SJSA1 (cell line): ENCODE results near the gene RNASE11. TPM values are rescaled to one million over a fixed set of nuclear protein-coding genes. Genes with fewer than 3 reads are reported as not detected.

Source experiments
- DNase-seq, 2 experiments: peaks; one replicate each; pipeline ENCODE4 v3.0.0-alpha.2; 2015 to 2020; ENCODE audit warnings: low spot score in 2 of 2, low read depth in 1 of 2
- H3K27ac ChIP-seq: fragments of 250-450 bp; sonication (Bioruptor Pico); 2 replicates; pipeline ENCODE4 v1.5.1; 2020; ENCODE audit warnings: mild to moderate bottlenecking, moderate library complexity
- H3K27me3 ChIP-seq: fragments of 250-450 bp; sonication (Bioruptor Pico); replicated peaks from 2 replicates; pipeline ENCODE4 v1.5.1; 2020; ENCODE audit warnings: mild to moderate bottlenecking, moderate library complexity
- H3K36me3 ChIP-seq: fragments of 250-450 bp; sonication (Bioruptor Pico); 2 replicates; pipeline ENCODE4 v1.5.1; 2020; ENCODE audit warnings: mild to moderate bottlenecking
- H3K4me1 ChIP-seq: fragments of 250-450 bp; sonication (Bioruptor Pico); replicated peaks from 2 replicates; pipeline ENCODE4 v1.6.1; 2021; ENCODE audit warnings: mild to moderate bottlenecking
- H3K4me3 ChIP-seq: fragments of 250-450 bp; sonication (Bioruptor Pico); 2 replicates; pipeline ENCODE4 v1.5.1; 2020; ENCODE audit warnings: mild to moderate bottlenecking
- H3K9me3 ChIP-seq: fragments of 250-450 bp; sonication (Bioruptor Pico); replicated peaks from 2 replicates; pipeline ENCODE4 v1.5.1; 2020; ENCODE audit warnings: mild to moderate bottlenecking
- total RNA-seq: library from RNA; depleted of rRNA; stranded (reverse); fragments of >200 nt; shearing (Covaris generic); gene quantifications from 2 replicates; pipeline ENCODE4 v1.2.3, GENCODE V29; 2014; rRNA removed

RNASE11 gene
- total RNA-seq, 1 experiment from 2014 or later: not detected

DNA sequence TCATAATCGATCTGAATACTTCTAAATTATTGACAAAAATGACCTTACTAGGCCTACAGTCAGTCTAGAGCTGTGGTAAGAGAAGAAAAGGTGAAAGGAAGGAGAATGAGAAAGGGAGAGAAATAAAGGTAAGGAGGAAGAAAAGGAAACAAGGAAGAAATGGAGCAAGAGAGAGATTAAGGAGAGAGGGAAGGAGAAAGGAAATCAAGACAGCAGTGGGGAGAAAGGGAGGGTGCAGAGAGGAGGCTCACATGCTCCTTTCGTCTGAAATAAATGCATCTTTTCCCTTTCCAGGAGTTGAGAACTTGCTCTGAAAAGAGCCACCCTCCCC is 30.6 kb downstream of the RNASE11 start:
- DNase-seq: no peak
- H3K27me3 ChIP-seq: no peaks in the 10 kb centered on the region
- no peaks in the 10 kb centered on the region for H3K36me3 ChIP-seq
- no peak overlapping the region for H3K4me3 ChIP-seq
- H3K9me3 ChIP-seq: no peaks in the 10 kb centered on the region
- no peak overlapping the region for H3K27ac ChIP-seq
- H3K4me1 ChIP-seq: no peaks in the 10 kb centered on the region

DNA sequence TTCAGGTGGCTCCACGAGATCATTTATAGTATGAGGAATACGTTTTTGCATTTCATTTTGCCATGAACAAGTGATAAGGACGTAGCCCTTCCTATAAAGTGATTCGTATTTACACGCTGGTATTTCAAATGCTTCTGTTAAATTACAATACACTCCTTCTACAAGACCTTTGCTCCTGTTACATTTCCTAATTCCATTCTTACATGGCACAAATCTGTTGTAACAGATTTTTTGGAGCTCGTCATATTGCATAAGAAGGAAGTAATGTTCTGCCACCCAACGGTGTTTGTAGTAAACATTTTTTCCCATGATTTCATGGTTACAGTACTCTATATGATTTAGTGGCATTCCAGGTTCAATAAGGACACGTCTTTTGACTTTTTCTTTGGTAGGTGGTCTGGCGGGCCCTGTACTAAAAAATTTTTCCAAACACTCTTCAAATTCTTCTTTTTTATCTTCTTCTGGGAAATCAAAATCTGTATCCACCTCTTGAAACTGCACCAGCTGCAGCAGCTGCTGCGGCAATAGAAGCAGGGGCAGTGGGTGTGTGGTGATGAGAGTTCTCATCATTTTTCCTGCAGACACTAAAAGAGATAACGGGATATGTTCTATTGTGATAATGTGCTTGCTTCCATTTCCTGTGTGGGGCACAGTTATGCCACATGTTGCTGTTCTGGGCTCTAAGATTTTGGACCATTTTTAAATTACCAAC is 31.1 kb downstream of the RNASE11 start:
- no peaks in the 10 kb centered on the region for H3K27me3 ChIP-seq
- H3K9me3 ChIP-seq: no peaks in the 10 kb centered on the region
- no peak for DNase-seq
- H3K27ac ChIP-seq: no peak overlapping the region
- no peaks in the 10 kb centered on the region for H3K36me3 ChIP-seq
- no peak overlapping the region for H3K4me3 ChIP-seq
- H3K4me1 ChIP-seq: no peaks in the 10 kb centered on the region

DNA sequence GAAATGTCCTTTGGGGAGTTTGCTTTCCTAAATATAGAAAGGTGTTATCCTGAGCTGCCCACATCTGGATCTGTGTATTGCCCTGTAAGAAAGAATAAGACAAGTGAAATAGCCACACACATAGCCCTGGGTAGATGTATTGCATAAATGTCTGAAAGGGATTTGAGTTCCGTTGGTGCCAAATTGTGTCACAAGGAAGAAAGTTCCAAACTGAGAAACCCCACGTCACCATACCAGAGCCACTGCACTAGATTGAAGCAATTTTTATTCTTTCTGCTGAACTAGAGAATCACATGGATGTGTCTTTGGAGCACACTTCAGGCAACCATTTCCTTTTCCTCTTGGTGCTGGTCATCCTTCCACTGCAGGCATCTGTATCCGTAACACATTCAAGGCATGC is 32.0 kb downstream of the RNASE11 start:
- Histone ChIP-seq H3K36me3 (no peaks in the 10 kb centered on the region), H3K27ac (no peak overlapping the region), H3K4me1 (no peaks in the 10 kb centered on the region), H3K4me3 (no peak overlapping the region), H3K27me3 (no peaks in the 10 kb centered on the region), H3K9me3 (no peaks in the 10 kb centered on the region)
- DNase-seq: no peak

DNA sequence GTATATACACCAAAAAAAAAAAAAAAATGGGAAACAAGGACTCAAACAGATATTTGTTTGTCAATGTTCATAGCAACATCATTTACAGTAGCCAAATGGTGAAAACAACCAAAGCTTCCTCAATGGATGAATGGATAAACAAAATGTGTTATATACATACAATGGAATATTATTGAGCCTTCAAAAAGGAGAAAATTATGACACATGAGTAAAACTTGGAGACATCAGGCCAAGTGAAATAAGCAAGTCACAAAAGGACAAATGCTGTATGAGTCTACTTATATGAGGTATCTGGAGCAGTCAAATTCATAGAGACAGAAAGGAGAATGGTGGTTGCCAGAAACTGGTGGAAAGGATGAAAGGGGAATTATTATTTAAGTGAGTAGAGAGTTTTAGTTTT is 34.8 kb downstream of the RNASE11 start:
- Histone ChIP-seq H3K4me3 (no peak overlapping the region), H3K27me3 (no peaks in the 10 kb centered on the region), H3K9me3 (no peaks in the 10 kb centered on the region), H3K27ac (no peak overlapping the region), H3K36me3 (no peaks in the 10 kb centered on the region), H3K4me1 (no peaks in the 10 kb centered on the region)
- DNase-seq: no peak

DNA sequence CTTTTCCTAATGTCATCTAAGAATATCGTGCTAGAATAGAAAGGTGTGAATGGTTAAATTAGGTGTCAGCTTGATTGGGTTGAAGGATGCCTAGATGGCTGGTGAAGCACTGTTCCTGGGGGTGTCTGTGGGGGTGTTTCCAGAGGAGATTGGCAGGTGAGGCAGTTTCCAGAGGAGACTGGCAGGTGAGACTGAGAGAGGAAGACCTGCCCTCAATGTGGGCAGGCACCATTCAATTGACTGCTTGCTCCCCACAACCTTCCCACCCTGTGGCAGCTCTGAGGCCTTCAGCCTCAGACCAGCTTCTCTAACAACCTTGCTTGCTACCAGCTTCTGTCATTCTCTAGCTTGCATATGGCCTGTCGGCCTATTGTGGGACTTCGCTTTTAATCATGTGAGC is 36.2 kb downstream of the RNASE11 start:
- no peaks in the 10 kb centered on the region for H3K4me1 ChIP-seq
- DNase-seq: no peak
- H3K9me3 ChIP-seq: no peaks in the 10 kb centered on the region

DNA sequence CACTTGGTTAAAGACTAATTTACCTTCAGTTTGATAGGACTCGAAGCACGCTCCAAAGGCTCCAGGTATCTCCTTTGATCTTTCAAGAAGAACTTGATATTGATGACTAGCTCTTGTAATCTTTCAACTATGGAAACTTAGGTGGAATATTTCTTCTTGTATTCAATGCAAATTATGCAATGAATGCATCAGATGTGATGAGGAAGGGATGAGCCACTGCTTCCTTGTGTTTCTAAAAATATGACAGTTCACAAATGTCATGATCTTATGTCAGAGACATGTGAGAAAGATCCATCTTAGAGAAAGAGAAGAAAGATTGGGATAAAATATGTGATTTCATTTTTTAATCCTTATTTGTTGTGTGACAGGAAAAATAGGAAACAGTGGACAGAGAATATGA is 36.9 kb downstream of the RNASE11 start:
- DNase-seq: no peak
- no peaks in the 10 kb centered on the region for H3K4me1 ChIP-seq
- no peak overlapping the region for H3K27ac ChIP-seq
- no peak overlapping the region for H3K4me3 ChIP-seq
- H3K27me3 ChIP-seq: no peaks in the 10 kb centered on the region
- no peaks in the 10 kb centered on the region for H3K36me3 ChIP-seq
- no peaks in the 10 kb centered on the region for H3K9me3 ChIP-seq

More for the DNA sequence above, 36.2 kb downstream of the RNASE11 start:
- H3K27me3 ChIP-seq: no peaks in the 10 kb centered on the region
- no peaks in the 10 kb centered on the region for H3K36me3 ChIP-seq
- no peak overlapping the region for H3K27ac ChIP-seq
- H3K4me3 ChIP-seq: no peak overlapping the region

DNA sequence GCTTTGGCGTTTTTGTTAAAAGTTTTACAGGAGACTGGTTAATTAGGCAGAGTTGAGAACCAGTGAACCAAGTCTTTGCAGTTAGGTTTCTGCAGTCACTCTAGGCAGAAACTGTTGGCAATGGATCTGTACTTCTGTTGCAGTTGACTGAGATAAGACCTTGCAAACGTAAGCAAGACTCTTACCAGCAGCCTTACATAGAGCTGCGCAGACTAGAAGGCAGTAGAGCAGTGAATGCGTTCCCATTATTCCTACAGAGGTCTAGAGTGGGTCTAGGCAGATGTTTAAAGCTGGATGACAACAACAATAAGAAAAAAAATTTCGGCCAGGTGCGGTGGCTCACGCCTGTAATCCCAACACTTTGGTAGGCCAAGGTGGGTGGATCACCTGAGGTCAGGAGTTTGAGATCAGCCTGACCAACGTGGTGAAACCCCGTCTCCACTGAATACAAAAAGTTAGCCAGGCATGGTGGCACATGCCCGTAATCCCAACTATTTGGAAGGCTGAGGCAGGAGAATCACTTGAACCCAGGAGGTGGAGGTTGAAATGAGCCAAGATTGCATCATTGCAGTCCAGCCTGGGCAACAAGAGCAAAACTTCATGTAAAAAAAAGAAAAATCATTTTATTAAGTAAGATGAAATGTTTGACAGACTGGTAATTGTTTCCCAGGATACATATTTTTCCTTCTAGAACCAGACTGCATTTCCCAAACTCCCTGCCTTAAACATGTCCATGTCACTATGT is 39.2 kb downstream of the RNASE11 start:
- H3K36me3 ChIP-seq: no peaks in the 10 kb centered on the region
- no peak overlapping the region for H3K4me3 ChIP-seq
- H3K9me3 ChIP-seq: no peaks in the 10 kb centered on the region
- DNase-seq: no peak
- H3K27me3 ChIP-seq: no peaks in the 10 kb centered on the region
- no peak overlapping the region for H3K27ac ChIP-seq
- H3K4me1 ChIP-seq: no peaks in the 10 kb centered on the region

DNA sequence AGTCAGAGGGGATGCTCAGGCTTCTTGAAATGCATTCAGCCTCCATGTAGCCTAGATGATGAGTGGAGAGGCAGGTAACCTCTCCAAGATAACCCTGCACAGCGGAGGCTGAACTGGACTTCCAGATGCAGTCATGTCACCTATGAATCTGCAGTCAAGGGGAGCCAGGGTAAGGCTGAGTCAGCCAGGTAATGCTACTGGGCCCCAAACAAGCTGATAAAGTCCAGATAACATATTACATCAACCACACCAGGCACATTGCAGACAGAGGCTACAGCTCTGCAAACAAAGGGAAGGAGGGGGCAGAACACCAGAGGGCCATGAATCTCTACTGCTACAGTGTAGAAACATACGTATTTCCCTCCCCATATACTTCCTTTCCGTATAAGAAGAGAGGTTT is 40.9 kb downstream of the RNASE11 start:
- DNase-seq: no peak
- Histone ChIP-seq H3K4me3 (no peak overlapping the region), H3K4me1 (no peaks in the 10 kb centered on the region), H3K27ac (no peak overlapping the region), H3K36me3 (no peaks in the 10 kb centered on the region), H3K27me3 (no peaks in the 10 kb centered on the region), H3K9me3 (no peaks in the 10 kb centered on the region)

DNA sequence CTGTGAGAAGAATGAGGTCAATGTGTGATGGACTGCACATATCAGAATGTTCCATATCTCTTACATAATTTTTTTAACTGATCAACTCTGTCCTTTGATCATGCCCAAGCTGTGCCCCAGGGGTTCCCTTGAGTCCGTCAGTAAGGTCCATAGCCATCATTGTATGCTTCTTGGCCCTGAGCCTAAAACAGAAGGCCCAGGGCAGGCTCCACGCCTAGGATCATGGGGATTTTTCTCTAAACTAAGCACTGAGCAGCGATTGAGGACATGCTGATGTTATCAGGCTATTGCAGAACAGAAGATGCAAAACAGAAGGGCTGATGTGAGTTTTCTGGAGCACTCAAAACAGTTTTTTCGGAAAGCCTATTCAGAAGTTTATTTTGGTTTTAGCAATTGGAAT is 47.9 kb downstream of the RNASE11 start:
- no peaks in the 10 kb centered on the region for H3K36me3 ChIP-seq
- H3K27ac ChIP-seq: no peak overlapping the region

More for the DNA sequence above, 47.9 kb downstream of the RNASE11 start:
- Histone ChIP-seq H3K9me3 (no peaks in the 10 kb centered on the region), H3K4me3 (no peak overlapping the region), H3K4me1 (no peaks in the 10 kb centered on the region), H3K27me3 (no peaks in the 10 kb centered on the region)
- DNase-seq: no peak

Other genes with a start within 250 kb of the RNASE11 start
- gene PARP2, start 244.4 kb downstream of the RNASE11 start, total RNA-seq: 16.2 and 34.2 TPM in 2 replicates
- gene TEP1, start 174.5 kb downstream of the RNASE11 start, total RNA-seq: 7.9 and 12.1 TPM in 2 replicates
- gene KLHL33, start 151.8 kb downstream of the RNASE11 start, total RNA-seq: not detected in 2 replicates
- gene OSGEP, start 133.2 kb downstream of the RNASE11 start, total RNA-seq: 27.3 and 64.2 TPM in 2 replicates
- gene APEX1, start 132.8 kb downstream of the RNASE11 start, total RNA-seq: 43.8 and 60.4 TPM in 2 replicates
- gene PIP4P1, start 126.6 kb downstream of the RNASE11 start, total RNA-seq: 18.9 and 20.5 TPM in 2 replicates
- gene PNP, start 118.6 kb downstream of the RNASE11 start, total RNA-seq: 27.3 and 34.8 TPM in 2 replicates
- gene RNASE10, start 82.5 kb downstream of the RNASE11 start, total RNA-seq: not detected in 2 replicates
- not detected in 2 replicates for gene RNASE9, start 27.0 kb downstream of the RNASE11 start, total RNA-seq
- not detected in 2 replicates for gene RNASE12, start 3.4 kb upstream of the RNASE11 start, total RNA-seq
- gene OR6S1, start 53.7 kb upstream of the RNASE11 start, total RNA-seq: not detected in 2 replicates
- gene RNASE4, start 96.6 kb upstream of the RNASE11 start, total RNA-seq: 0.63 and 4.6 TPM in 2 replicates
- 2.7 and 4.4 TPM in 2 replicates for gene ANG, start 100.8 kb upstream of the RNASE11 start, total RNA-seq
- not detected in 2 replicates for gene EDDM3A, start 157.9 kb upstream of the RNASE11 start, total RNA-seq
- gene EDDM3B, start 180.4 kb upstream of the RNASE11 start, total RNA-seq: not detected in 2 replicates
- gene RNASE6, start 193.3 kb upstream of the RNASE11 start, total RNA-seq: not detected in 2 replicates
- gene RNASE1, start 214.8 kb upstream of the RNASE11 start, total RNA-seq: not detected in 2 replicates